ENCODE results near the gene ITPA.

GRCh38 chr20:3189561-3190131, 19.7 kb upstream of the ITPA start:
- TF ChIP-seq CTCF (conservative IDR thresholded peaks at IDR 0.05 in 1 of 2, IDR thresholded peaks at IDR 0.05 in 1 of 2; ENCODE audit: extremely low read depth in 1 of 2, insufficient read depth in 1 of 2, low read depth in 1 of 2, low read length in 2 of 2) (no peak), EZH2 (IDR thresholded peaks at IDR 0.05; ENCODE audit: borderline replicate concordance, low read length) (no peak)
